ENCODE data around the gene ALDOB.

The ALDOB gene

GRCh38 chr9:101455656-101456240, 20.2 kb upstream of the ALDOB start:
- DNase-seq: no peak

GRCh38 chr9:101453776-101454570, 18.4 kb upstream of the ALDOB start:
- DNase-seq: no peak

GRCh38 chr9:101451498-101451897, 15.9 kb upstream of the ALDOB start:
- no peak for DNase-seq

GRCh38 chr9:101450931-101451330, 15.4 kb upstream of the ALDOB start:
- DNase-seq: no peak

GRCh38 chr9:101449071-101449721, 13.6 kb upstream of the ALDOB start:
- peak; percentile 20 for DNase-seq

- DNase-seq: no peak
Observed at GRCh38 chr9:101448680-101449070, 13.1 kb upstream of the ALDOB start.

- DNase-seq: no peak
Observed at GRCh38 chr9:101446732-101447131, 11.2 kb upstream of the ALDOB start.

GRCh38 chr9:101445353-101446029, 9.9 kb upstream of the ALDOB start:
- no peak for DNase-seq

GRCh38 chr9:101443364-101443771, 7.8 kb upstream of the ALDOB start:
- no peak for DNase-seq

GRCh38 chr9:101442736-101443135, 7.2 kb upstream of the ALDOB start:
- DNase-seq: no peak

GRCh38 chr9:101442318-101442717, 6.7 kb upstream of the ALDOB start:
- no peak for DNase-seq

GRCh38 chr9:101440714-101441230, 5.2 kb upstream of the ALDOB start:
- no peak for DNase-seq

- no peak for DNase-seq
Observed at GRCh38 chr9:101438523-101438922, 2.9 kb upstream of the ALDOB start.

GRCh38 chr9:101437806-101438232, 2.2 kb upstream of the ALDOB start:
- no peak for DNase-seq

GRCh38 chr9:101434998-101435397, 576 bp downstream of the ALDOB start:
- no peak for DNase-seq

GRCh38 chr9:101433229-101433628, 2.3 kb downstream of the ALDOB start:
- no peak for DNase-seq

- no peak for DNase-seq
Observed at GRCh38 chr9:101432740-101433139, 2.8 kb downstream of the ALDOB start.

GRCh38 chr9:101432171-101432570, 3.4 kb downstream of the ALDOB start:
- no peak for DNase-seq

GRCh38 chr9:101429736-101430135, 5.8 kb downstream of the ALDOB start:
- no peak for DNase-seq

GRCh38 chr9:101428909-101429308, 6.7 kb downstream of the ALDOB start:
- DNase-seq: no peak

GRCh38 chr9:101427957-101428655, 7.5 kb downstream of the ALDOB start:
- DNase-seq: no peak

- no peak for DNase-seq
Observed at GRCh38 chr9:101427358-101427757, 8.2 kb downstream of the ALDOB start.

GRCh38 chr9:101421653-101422065, 13.9 kb downstream of the ALDOB start:
- DNase-seq: no peak
